Measurements from ENCODE around the gene SPPL2B.
"Not testable (repeated sequence)": the region's sequence is repeated elsewhere in the genome, so short reads cannot be mapped to it uniquely, and the experiment has no call there.

The SPPL2B gene

GRCh38 chr19:2392366-2392765 lies 63.9 kb downstream of the SPPL2B start:
- Mint-ChIP-seq H3K27me3 (peaks cover 17% of the 10 kb centered on the region), H3K9me3 (no peaks in the 10 kb centered on the region), H3K36me3 (ENCODE audit: low read depth) (no peaks in the 10 kb centered on the region), H3K4me1 (ENCODE audit: low read depth) (peaks cover 31% of the 10 kb centered on the region), H3K4me3 (no peak overlapping the region), H3K27ac (no peak overlapping the region)
- intact Hi-C loops (cut with micrococcal nuclease), result loop anchor here (5.0 kb wide), 1 partner anchor 65 kb away; the partner anchor contains the start of genes LSM7 and SPPL2B

DNA sequence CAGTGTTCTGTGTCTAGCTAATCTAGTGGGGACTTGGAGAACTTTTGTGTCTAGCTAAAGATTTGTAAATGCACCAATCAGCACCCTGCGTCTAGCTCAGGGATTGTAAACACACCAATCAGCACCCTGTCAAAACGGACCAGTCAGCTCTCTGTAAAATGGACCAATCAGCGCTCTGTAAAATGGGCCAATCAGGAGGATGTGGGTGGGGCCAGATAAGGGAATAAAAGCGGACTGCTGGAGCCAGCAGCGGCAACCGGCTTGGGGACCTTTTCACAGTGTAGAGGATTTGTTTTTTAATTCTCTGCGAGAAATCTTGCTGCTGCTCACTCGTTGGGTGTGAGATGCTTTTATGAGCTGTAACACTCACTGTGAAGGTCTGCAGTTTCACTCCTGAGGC lies 64.4 kb downstream of the SPPL2B start:
- Mint-ChIP-seq H3K4me1 (ENCODE audit: low read depth) (peaks cover 31% of the 10 kb centered on the region), H3K27me3 (peaks cover 12% of the 10 kb centered on the region)
- H3K36me3 Mint-ChIP-seq (ENCODE audit: low read depth); H3K4me3 Mint-ChIP-seq; H3K27ac Mint-ChIP-seq; H3K9me3 Mint-ChIP-seq: not testable (repeated sequence)
- intact Hi-C loops (cut with micrococcal nuclease), result loop anchor here (5.0 kb wide), 1 partner anchor 66 kb away; the partner anchor contains the start of genes LSM7 and SPPL2B

DNA sequence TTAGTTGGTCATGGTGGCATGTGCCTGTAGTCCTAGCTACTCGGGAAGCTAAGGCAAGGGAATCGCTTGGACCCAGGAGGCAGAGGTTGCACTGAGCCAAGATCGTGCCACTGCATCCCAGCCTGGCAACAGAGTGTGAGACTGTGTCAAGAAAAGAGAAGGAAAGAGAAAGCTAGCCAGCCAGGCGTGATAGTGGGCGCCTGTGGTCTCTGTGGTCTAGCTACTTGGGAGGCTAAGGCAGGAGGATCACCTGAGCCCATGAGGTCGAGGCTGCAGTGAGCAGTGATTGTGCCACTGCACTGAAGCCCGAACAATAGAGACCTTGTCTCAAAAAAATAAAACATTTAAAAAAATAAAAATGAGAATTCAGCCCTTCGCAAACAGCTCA lies 65.6 kb downstream of the SPPL2B start:
- Mint-ChIP-seq H3K27ac (peak overlapping the region; percentile 75), H3K36me3 (ENCODE audit: low read depth) (no peaks in the 10 kb centered on the region), H3K4me1 (ENCODE audit: low read depth) (peaks cover 31% of the 10 kb centered on the region), H3K9me3 (no peaks in the 10 kb centered on the region), H3K27me3 (peaks cover 7% of the 10 kb centered on the region), H3K4me3 (peak overlapping the region; percentile 14)
- intact Hi-C loops (cut with micrococcal nuclease), result loop anchor here (5.0 kb wide), 1 partner anchor 67 kb away; the partner anchor contains the start of genes LSM7 and SPPL2B

- Mint-ChIP-seq H3K27me3 (peaks cover 4% of the 10 kb centered on the region), H3K36me3 (ENCODE audit: low read depth) (no peaks in the 10 kb centered on the region), H3K4me1 (ENCODE audit: low read depth) (peaks cover 31% of the 10 kb centered on the region), H3K4me3 (peak overlapping the region; percentile 55), H3K27ac (peak overlapping the region; percentile 75), H3K9me3 (no peaks in the 10 kb centered on the region)
- intact Hi-C loops (cut with micrococcal nuclease), result loop anchor here (5.0 kb wide), 1 partner anchor 67 kb away; the partner anchor contains the start of genes LSM7 and SPPL2B
Measured at GRCh38 chr19:2394442-2395292, 66.2 kb downstream of the SPPL2B start.

DNA sequence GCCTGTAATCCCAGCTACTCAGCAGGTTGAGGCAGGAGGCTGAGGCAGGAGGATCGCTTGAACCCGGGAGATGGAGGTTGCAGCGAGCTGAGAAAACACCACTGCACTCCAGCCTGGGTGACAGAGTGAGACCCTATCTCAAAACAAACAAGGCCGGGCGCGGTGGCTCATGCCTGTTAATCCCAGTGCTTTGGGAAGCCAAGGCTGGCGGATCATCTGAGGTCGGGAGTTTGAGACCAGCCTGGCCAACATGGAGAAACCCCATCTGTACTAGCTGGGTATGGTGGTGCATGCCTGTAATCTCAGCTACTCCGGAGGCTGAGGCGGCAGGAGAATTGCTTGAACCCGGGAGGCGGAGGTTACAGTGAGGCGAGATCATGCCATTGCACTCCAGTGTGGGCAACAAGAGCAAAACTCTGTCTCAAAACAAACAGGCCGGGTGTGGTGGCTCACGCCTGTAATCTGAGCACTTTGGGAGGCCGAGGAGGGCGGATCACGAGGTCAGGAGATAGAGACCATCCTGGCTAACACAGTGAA lies 66.9 kb downstream of the SPPL2B start:
- H3K36me3 Mint-ChIP-seq (ENCODE audit: low read depth); H3K4me3 Mint-ChIP-seq; intact Hi-C loops (cut with micrococcal nuclease): not testable (repeated sequence)

GRCh38 chr19:2397173-2397572 lies 68.7 kb downstream of the SPPL2B start:
- H3K36me3 Mint-ChIP-seq (ENCODE audit: low read depth); H3K4me3 Mint-ChIP-seq; intact Hi-C loops (cut with micrococcal nuclease); H3K9me3 Mint-ChIP-seq; H3K27ac Mint-ChIP-seq; H3K27me3 Mint-ChIP-seq: not testable (repeated sequence)
- peaks cover 26% of the 10 kb centered on the region for H3K4me1 Mint-ChIP-seq (ENCODE audit: low read depth)

More for the DNA sequence above, 66.9 kb downstream of the SPPL2B start:
- not testable (repeated sequence) for H3K9me3 Mint-ChIP-seq, H3K27me3 Mint-ChIP-seq
- peaks cover 31% of the 10 kb centered on the region for H3K4me1 Mint-ChIP-seq (ENCODE audit: low read depth)
- H3K27ac Mint-ChIP-seq, result peak overlapping the region; percentile 75

DNA sequence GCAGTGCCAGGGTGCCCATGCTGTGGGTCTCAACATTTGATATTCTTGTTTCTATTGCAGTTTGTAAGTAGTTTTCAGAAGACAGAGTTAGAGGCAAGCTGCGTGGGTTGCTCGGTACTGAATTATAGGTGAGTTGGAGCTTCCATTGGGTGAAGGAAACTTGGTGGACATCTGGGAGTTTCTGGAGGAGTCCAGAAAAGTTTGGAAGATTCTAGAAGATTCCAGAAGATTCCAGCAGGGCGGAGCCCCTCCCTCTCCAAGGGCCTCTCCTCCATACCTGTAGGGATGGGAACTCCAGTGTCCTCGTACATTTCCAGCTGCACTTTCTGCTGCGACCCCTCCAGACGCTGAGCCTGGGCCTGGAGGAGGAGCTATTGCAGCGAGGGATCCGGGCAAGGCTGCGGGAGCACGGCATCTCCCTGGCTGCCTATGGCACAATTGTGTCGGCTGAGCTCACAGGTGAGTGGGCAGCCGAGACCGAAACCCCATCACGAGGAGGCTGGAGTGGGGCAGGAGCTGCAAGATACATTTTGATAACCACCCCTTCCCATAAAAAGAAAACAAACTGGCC lies 70.3 kb downstream of the SPPL2B start:
- intact Hi-C loops (cut with micrococcal nuclease), result no loop called here
- Mint-ChIP-seq H3K27me3 (peaks cover 6% of the 10 kb centered on the region), H3K4me3 (no peak overlapping the region), H3K4me1 (ENCODE audit: low read depth) (peaks cover 31% of the 10 kb centered on the region), H3K27ac (no peak overlapping the region), H3K36me3 (ENCODE audit: low read depth) (no peaks in the 10 kb centered on the region), H3K9me3 (no peaks in the 10 kb centered on the region)

DNA sequence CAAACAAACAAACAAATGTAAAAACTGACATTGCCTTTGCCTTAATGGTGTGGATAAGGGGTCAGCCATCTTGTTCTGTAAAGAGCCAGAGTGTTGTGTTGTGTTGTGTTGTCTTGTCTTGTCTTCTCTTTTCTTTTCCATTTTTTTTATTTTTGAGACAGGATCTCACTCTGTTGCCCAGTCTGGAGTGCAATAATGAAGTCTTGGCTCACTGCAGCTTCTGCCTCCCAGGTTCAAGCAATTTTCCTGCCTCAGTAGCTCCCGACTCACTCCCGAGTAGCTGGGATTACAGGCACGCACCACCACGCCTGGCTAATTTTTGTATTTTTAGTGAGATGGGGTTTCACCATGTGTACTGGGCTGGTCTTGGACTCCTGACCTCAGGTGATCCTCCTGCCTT lies 71.1 kb downstream of the SPPL2B start:
- intact Hi-C loops (cut with micrococcal nuclease), result no loop called here
- H3K9me3 Mint-ChIP-seq, result no peaks in the 10 kb centered on the region
- no peak overlapping the region for H3K4me3 Mint-ChIP-seq
- H3K27me3 Mint-ChIP-seq, result peaks cover 6% of the 10 kb centered on the region
- no peaks in the 10 kb centered on the region for H3K36me3 Mint-ChIP-seq (ENCODE audit: low read depth)
- no peak overlapping the region for H3K27ac Mint-ChIP-seq
- peaks cover 26% of the 10 kb centered on the region for H3K4me1 Mint-ChIP-seq (ENCODE audit: low read depth)

All from dendritic cell treated with granulocyte-macrophage colony-stimulating factor and Interleukin-4, amounts not matched to agents 40 ng/mL and 50 ng/mL, for 4 days (primary cell).